DND-41 (cell line): Measurements from ENCODE around the gene TIPARP.

Experiments
- ATAC-seq: fragments of 200-7000 bp; cut with Tn5 transposase; 3 replicates; pipeline ENCODE4 v1.9.1; 2021; ENCODE audit warnings: low read depth; ENCODE audit not compliant: insufficient read depth
- DNase-seq: peaks from one replicate; pipeline ENCODE4 v3.0.0-alpha.2; 2020
- H2AFZ ChIP-seq: 2 replicates; pipeline ENCODE4 v1.6.0; 2012; ENCODE audit warnings: low read depth, low read length
- H3K27ac ChIP-seq: 2 replicates; pipeline ENCODE4 v1.5.1; 2012; ENCODE audit warnings: low read length, inconsistent platforms
- H3K27me3 ChIP-seq: fragments of 200-600 bp; sonication (generic); 2 replicates; pipeline ENCODE4 v1.6.0; 2012; ENCODE audit warnings: low read length, mild to moderate bottlenecking, inconsistent platforms; ENCODE audit not compliant: insufficient read depth, poor library complexity
- H3K36me3 ChIP-seq: 2 replicates; pipeline ENCODE4 v1.5.1; 2012; ENCODE audit warnings: low read length, inconsistent platforms; ENCODE audit not compliant: insufficient read depth
- H3K4me1 ChIP-seq: 2 replicates; pipeline ENCODE4 v1.5.1; 2012; ENCODE audit warnings: mild to moderate bottlenecking, low read length; ENCODE audit not compliant: insufficient read depth
- H3K4me2 ChIP-seq: 2 replicates; pipeline ENCODE4 v1.6.0; 2012; ENCODE audit warnings: mild to moderate bottlenecking, moderate library complexity, low read length, inconsistent platforms; ENCODE audit not compliant: insufficient read depth
- H3K4me3 ChIP-seq, 2 experiments: fragments of 200-600 bp in 1 of 2; shearing (Covaris generic) in 1 of 2; 2 replicates each; pipeline ENCODE4 v1.5.1; 2012 to 2016; ENCODE audit warnings: inconsistent platforms in 2 of 2, low read length in 2 of 2, mild to moderate bottlenecking in 2 of 2, low read depth in 1 of 2, moderate library complexity in 1 of 2
- H3K79me2 ChIP-seq: 2 replicates; pipeline ENCODE4 v1.6.0; 2012; ENCODE audit warnings: low read length, inconsistent platforms; ENCODE audit not compliant: insufficient read depth
- H3K9ac ChIP-seq: 2 replicates; pipeline ENCODE4 v1.6.0; 2012; ENCODE audit warnings: low read depth, mild to moderate bottlenecking, inconsistent platforms, low read length, moderate library complexity
- H3K9me3 ChIP-seq: 2 replicates; pipeline ENCODE4 v1.5.1; 2012; ENCODE audit warnings: low read length, moderate library complexity, mild to moderate bottlenecking, inconsistent platforms; ENCODE audit not compliant: insufficient read depth, severe bottlenecking
- H4K20me1 ChIP-seq: 2 replicates; pipeline ENCODE4 v1.6.0; 2012; ENCODE audit warnings: low read length; ENCODE audit not compliant: insufficient read depth
- CTCF ChIP-seq: IDR thresholded peaks from 2 replicates; pipeline ENCODE4 v1.5.1; 2012; ENCODE audit warnings: borderline replicate concordance, low read length, moderate library complexity, mild to moderate bottlenecking; ENCODE audit not compliant: poor library complexity, severe bottlenecking; ENCODE audit errors: extremely low read depth
- EZH2 ChIP-seq: IDR thresholded peaks from 3 replicates; pipeline ENCODE4 v1.6.1; 2012; ENCODE audit warnings: borderline replicate concordance, low read depth, mild to moderate bottlenecking, moderate library complexity, low read length, inconsistent platforms; ENCODE audit not compliant: severe bottlenecking

Gene TIPARP

DNA sequence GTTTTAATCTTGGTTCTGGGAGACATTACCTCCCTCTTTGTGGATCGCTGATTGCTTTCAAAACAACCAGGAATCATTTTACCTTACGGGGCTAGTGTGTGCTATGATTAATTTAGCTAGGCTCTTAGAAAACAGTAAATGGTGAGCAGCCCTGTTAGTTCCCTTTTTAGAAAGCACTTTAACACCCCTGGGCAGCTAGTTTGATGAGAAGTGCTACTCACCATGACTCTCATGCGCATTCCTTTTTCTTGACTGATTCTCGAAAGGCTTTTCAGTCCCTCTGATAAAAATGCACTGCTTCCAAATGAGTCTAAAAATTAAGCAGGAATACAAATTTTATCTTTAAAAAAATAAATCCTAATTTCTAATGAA, 76.5 kb downstream of the TIPARP start:
- DNase-seq (no peak), ATAC-seq (no peak)
- Histone ChIP-seq H3K9ac (no peak overlapping the region), H3K27ac (no peak overlapping the region), H3K4me3 (no peak overlapping the region), H3K79me2 (no peaks in the 10 kb centered on the region), H3K4me1 (no peaks in the 10 kb centered on the region), H4K20me1 (no peaks in the 10 kb centered on the region), H3K27me3 (peaks cover 4% of the 10 kb centered on the region), H3K4me2 (no peak overlapping the region), H3K9me3 (peaks cover 7% of the 10 kb centered on the region), H2AFZ (no peak overlapping the region), H3K36me3 (no peaks in the 10 kb centered on the region)
- no peak for TF ChIP-seq CTCF
- TF ChIP-seq EZH2, result no peak

DNA sequence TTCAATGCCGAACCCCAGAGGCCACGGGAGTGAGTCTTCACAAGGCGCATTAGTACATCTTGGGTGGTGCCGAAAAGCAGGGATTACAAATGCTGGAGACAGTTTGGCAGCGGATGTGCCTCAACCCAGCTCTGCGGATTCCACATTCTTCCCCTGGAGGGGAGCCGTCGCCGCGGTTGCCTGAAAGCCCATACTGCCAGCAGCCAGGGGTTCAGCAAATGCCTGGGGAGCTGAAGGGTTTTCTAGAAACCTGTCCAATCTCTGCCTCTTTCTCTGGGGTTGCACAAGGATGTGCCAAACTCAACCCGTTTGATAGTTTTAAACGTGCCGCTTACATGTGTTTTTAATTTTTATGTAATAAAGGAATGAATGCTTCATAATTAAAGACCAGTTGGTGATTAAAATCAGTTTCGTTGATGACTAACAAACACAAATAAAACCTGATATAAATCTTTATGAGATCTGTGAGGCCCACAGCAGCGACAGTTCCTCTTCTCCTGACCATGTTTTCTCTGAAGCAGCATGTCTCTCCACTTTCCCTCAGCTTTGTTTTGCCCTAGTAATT, 77.2 kb downstream of the TIPARP start:
- H3K4me2 ChIP-seq, result no peak overlapping the region
- H3K4me3 ChIP-seq, result no peak overlapping the region
- DNase-seq (no peak), ATAC-seq (no peak)
- H3K9me3 ChIP-seq, result peaks cover 7% of the 10 kb centered on the region
- no peak overlapping the region for H2AFZ ChIP-seq
- H3K79me2 ChIP-seq, result no peaks in the 10 kb centered on the region
- H3K4me1 ChIP-seq, result no peaks in the 10 kb centered on the region
- no peak for TF ChIP-seq CTCF
- TF ChIP-seq EZH2, result no peak
- H4K20me1 ChIP-seq, result no peaks in the 10 kb centered on the region
- no peak overlapping the region for H3K27ac ChIP-seq
- H3K27me3 ChIP-seq, result peaks cover 4% of the 10 kb centered on the region
- H3K9ac ChIP-seq, result no peak overlapping the region
- H3K36me3 ChIP-seq, result no peaks in the 10 kb centered on the region
